Ureter (tissue), 1 donor: ENCODE measurements around the gene PLXDC2. TPM values are rescaled to one million over a fixed set of nuclear protein-coding genes. Genes with fewer than 3 reads are reported as not detected.
"Not testable (repeated sequence)": the region's sequence is repeated elsewhere in the genome, so short reads cannot be mapped to it uniquely, and the experiment has no call there.

Experiments used
- DNase-seq: peaks from one replicate; pipeline ENCODE4 v3.0.0-alpha.2; 2020; ENCODE audit warnings: low spot score
- total RNA-seq: library from RNA; stranded (reverse); gene quantifications from one replicate; pipeline ENCODE4 v1.2.4, GENCODE V29; 2023
- donor health status: DM: yes; HTN: yes; CAD: no.

Gene PLXDC2
- 48.7 TPM for total RNA-seq

DNA sequence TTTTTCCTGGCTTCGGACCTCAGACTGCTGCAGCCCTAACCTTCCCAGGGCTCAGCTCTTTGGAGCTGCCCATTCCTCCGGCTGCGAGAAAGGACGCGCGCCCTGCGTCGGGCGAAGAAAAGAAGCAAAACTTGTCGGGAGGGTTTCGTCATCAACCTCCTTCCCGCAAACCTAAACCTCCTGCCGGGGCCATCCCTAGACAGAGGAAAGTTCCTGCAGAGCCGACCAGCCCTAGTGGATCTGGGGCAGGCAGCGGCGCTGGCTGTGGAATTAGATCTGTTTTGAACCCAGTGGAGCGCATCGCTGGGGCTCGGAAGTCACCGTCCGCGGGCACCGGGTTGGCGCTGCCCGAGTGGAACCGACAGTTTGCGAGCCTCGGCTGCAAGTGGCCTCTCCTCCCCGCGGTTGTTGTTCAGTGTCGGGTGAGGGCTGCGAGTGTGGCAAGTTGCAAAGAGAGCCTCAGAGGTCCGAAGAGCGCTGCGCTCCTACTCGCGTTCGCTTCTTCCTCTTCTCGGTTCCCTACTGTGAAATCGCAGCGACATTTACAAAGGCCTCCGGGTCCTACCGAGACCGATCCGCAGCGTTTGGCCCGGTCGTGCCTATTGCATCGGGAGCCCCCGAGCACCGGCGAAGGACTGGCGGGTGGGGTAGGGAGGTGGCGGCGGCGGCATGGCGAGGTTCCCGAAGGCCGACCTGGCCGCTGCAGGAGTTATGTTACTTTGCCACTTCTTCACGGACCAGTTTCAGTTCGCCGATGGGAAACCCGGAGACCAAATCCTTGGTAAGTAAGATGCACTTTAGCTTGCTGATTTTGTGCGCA lies at the start of gene PLXDC2:
TSS of gene PLXDC2 (plus strand) at position 22 of the 820 bp plus-strand sequence.
- peak; percentile 60 for DNase-seq

DNA sequence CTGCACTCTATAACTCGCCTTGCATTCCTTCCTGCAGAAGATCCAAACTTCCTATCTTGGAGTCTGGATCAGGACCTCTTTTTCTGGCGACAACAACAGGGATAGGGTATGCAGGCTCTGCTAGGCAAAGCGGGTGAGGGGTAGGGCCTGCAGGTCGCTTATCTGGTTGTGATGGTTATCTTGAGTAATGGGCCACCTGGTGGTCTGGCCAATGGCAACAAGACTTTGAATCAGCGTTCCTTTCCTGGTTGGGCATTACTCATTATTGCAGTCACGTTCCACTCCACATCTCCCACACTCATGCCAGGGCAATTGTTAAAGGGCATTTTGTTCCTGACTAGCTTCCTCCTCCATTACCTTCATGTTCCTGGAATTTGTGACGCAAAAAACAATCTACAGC lies 48.4 kb upstream of the PLXDC2 start:
- no peak for DNase-seq

DNA sequence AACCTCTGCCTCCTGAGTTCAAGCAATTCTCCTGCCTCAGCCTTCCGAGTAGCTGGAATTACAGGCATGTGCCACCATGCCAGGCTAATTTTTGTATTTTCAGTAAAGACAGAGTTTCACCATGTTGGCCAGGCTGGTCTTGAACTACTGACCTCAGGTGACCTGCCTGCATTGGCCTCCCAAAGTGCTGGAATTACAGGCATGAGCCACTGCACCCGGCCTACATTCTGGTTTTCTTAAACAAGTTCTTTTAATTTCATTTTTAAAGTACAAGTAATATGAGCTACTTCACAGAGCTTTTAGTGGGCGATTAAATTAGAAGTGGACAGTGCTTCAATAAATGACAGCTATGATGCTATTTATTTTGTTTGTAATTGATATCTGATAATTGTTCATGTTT lies 46.4 kb upstream of the PLXDC2 start:
- not testable (repeated sequence) for DNase-seq

DNA sequence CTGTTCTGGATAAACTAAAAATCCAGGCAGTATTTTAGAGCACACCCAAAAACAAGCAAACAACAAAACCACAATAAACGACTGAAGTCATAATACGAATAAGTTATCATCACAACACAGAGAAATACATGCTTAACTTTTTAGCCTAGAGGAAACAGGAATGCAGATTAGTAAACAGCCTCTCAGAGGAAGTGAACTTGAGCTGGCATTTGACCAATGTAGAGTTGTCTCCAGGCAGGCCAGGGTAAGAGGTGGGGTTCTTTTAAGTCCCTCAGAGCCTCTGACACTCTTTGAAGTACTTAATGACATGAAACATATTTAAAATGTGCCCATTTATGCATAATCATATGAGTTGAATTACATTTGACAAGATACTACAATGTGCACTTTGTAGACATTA lies 43.3 kb upstream of the PLXDC2 start:
- no peak for DNase-seq

DNA sequence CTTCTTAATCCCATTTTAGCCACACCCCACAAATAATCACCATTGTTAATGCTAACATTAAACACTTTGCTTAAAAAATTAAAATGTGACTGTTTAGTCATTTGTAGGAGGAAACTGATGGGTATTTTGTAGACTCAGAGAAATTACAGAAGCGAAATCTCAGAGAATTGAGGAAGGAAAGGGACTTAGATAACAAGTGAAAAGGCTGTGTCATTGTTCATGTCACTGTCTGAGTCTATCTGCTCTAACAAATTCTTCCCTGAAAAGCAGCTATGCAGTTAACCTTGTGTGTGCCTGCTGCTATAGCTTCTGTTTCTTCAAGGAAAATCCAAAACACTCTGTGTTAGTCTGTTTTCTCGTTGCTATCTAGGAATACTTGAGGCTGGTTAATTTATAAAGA lies 40.9 kb upstream of the PLXDC2 start:
- DNase-seq = no peak

DNA sequence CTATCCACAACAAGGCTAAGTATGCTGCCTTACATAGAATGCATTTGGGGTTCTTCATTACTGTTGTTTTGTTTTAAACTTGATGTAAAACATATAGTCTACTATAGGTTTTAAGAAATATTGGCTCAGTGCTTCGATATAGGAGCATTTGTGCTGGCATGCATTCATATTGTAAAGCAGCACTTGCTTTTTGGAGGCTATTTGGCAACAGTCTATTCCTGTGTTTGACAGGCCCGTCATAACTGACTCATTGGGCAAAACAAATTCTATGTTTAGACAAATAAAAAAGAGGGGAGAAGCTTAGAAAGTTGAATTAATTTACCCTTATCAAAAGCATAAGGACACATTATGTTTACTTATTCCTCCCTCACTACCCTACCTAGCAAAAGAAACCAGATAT lies 38.4 kb upstream of the PLXDC2 start:
- DNase-seq = no peak

GRCh38 chr10:19778996-19779395 lies 37.2 kb upstream of the PLXDC2 start:
- no peak for DNase-seq

GRCh38 chr10:19782430-19783089 lies 33.7 kb upstream of the PLXDC2 start:
- DNase-seq = no peak

DNA sequence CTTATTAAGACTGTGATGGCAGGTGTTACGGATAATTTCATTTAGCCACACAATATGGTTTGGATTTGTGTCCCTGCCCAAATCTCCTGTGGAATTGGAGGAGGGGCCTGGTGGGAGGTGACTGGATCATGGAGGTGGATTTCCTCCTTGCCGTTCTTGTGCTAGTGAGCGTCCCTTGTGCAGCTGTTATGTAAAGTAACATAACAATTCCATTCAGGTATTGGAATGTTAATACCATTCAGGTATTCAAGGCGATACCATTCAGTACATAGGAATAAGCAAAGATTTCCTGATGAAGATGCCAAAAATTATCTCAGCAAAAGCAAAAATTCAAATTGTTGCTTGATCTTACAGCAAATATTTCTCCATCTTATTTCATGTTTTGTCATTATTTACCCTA lies 32.5 kb upstream of the PLXDC2 start:
- DNase-seq = no peak

DNA sequence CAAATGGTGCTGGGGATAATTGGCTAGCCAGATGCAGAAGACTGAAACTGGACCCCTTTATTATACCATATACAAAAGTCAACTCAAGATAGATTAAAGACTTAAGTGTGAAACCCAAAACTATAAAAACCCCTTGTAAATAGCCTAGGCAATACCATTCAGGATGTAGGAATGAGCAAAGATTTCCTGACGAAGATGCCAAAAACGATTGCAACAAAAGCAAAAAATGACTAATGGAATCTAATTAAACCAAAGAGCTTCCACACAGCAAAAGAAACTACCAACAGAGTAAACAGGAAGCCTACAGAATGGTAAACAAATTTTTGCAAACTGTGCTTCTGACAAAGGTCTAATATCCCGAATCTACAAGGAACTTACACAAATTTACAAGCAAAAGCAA lies 30.9 kb upstream of the PLXDC2 start:
- DNase-seq = no peak

GRCh38 chr10:19788075-19788686 lies 28.1 kb upstream of the PLXDC2 start:
- DNase-seq = no peak

DNA sequence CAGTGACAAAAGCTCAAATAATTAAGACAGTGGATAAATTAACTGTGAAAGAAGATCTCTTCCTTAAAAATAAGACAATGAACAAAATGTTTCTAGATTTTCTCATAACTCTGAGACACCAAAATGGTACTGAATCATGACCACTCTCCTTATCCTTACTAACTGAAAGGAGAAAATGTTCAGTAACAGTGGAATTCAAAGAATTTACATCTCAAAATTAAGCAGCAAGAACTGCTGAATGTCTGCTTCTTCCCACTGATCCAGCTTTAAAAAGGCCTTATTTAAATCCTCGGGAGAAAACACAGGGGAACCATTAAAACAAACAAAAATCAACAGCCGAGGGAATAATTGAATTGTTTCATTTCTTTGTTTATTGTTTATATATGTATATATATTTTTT lies 27.3 kb upstream of the PLXDC2 start:
- no peak for DNase-seq

DNA sequence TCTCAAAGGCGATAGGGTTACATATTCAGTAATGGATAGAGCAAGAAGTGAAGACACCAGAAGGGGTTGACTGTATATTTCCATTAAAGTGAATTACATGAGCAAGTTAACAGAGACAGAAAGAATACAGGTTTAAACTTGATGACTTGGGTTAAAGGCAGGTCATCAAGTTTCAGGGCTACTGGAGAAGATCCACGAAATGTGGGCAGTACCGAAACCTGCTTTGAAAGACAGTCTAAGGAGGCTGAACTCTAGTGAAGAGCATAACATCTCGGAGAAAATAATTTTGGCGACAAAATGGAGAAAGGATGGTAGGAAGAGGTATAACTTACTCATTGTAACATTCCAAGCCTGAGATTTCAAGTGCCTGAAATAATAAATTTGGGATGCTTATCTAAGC lies 26.6 kb upstream of the PLXDC2 start:
- no peak for DNase-seq

GRCh38 chr10:19791032-19791431 lies 25.2 kb upstream of the PLXDC2 start:
- no peak for DNase-seq

DNA sequence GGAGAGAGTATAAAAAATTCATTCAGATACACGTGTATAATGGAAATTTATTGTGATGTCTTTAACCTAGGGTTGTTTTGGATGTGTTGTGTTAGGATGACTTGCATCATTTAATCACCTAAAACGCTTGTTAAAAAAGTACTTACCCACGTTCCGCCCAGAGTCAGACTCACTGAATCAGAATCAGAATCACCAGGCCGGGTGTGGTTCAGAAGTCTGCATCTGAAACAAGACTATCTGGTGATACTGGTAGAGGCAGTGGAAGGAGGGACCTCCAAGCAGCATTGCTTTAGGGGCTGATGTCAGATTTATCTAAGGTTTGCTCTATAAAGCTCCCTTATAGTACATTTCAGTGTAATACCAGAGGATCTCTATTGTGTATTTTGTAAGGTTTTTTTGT lies 20.5 kb upstream of the PLXDC2 start:
- no peak for DNase-seq

DNA sequence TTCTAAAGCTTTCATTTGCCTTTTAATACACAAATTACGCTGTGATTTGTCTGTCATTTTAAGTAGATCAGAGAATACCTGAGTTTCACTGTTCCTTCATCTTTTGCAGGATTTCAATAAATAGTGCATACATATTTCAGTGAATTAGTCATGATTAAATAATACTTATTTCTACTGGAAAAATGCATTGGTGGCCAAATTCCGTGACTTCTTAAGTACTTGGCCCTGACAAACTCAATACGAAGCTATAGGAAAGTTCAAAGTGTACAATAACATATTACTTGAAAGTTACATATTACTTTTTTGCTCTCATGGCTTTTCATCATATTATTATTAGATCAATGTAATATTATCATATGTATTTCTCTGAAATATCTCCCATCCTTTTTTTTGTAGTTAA lies 16.1 kb upstream of the PLXDC2 start:
- no peak for DNase-seq

DNA sequence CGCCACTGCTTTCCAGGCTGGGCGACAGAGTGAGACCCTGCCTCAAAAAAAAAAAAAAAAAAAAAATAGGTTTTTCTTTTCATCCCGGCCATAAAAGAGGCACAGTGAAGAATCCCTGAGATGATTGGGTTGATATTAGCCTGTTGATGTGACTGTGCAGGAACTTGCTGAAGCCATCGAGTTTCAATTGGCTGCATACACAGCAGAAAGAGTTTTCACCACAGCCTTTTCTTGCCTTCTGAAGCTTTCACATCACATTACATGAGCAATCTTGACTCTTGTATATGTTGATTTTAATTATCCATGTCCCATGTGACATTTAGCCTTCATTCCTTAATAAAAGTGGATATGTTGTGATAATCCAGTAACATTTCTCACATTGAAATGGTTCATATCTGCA lies 14.9 kb upstream of the PLXDC2 start:
- DNase-seq = no peak

- no peak for DNase-seq
Observed at GRCh38 chr10:19803676-19804075, 12.6 kb upstream of the PLXDC2 start.

DNA sequence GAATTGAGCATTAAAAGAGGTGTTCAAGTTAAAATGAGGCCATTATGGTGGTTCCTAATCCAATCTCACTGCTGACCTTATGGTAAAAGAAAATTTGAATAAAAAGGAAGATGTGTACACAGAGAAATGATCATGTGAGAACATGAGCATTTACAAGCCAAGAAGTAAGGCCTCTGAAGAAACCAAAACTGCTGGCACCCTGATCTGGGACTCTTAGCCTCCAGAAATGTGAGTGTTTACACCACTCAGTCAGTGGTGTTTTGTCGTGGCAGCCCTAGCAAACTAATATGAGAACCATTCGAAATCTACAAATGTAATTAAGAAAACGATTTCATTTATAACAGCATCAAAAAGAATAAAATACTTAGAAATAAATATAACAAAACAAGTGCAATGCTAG lies 6.8 kb upstream of the PLXDC2 start:
- no peak for DNase-seq

DNA sequence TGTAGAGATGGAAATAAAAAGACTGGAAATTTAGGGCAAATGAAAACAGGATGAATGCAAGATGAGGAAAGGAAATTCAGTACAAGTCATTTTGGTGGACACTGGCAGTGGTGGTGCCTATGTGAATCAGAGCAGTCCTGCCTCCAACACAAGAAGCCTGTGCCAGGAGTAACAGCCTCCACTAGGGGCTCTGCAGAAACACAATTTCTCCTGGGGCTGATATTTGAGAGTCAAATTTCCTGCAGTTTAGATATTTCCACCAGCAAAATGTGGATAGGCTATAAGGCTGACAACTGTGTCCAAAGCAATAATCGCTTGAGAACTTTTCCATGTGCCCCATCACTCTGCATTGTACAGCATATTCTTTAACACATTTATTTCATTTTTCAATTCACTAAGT lies 4.7 kb upstream of the PLXDC2 start:
- peak; percentile 51 for DNase-seq

DNA sequence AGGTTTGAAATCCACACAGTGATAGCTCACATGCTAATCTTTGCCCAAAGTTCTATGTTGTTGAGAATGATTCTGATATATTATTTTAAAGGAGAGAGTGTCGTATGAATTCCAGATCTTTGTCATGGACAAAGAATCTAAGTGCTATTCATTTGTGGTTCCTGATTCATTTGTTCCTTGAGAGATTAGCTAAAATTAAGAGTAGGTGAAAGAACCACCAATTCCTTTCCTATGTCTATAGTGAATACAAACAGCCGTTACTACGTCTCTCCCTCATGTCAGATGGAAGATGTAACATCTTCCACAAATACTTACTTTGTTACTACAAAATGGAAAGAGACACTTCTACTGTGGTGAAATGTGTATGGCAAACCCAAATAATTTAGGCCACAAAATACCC lies 3.3 kb upstream of the PLXDC2 start:
- no peak for DNase-seq

GRCh38 chr10:19815036-19815730 lies 1.0 kb upstream of the PLXDC2 start:
- DNase-seq = no peak
